Mesendoderm (in vitro differentiated cells): ENCODE measurements around the gene HUNK.

Source experiments
- DNase-seq: peaks from one replicate; pipeline ENCODE4 v3.0.0; 2013
- H2AK5ac ChIP-seq: 2 replicates; pipeline ENCODE4 v1.6.1; 2013; ENCODE audit warnings: low read length, inconsistent platforms
- H2BK120ac ChIP-seq: 2 replicates; pipeline ENCODE4 v1.6.1; 2013; ENCODE audit warnings: low read depth, mild to moderate bottlenecking, low read length, moderate library complexity, mixed read lengths
- H2BK15ac ChIP-seq: replicated peaks from 2 replicates; pipeline ENCODE4 v1.6.1; 2013; ENCODE audit warnings: low read depth, mild to moderate bottlenecking, moderate library complexity
- H2BK5ac ChIP-seq: 2 replicates; pipeline ENCODE4 v1.6.1; 2013; ENCODE audit warnings: low read length, inconsistent platforms
- H3K18ac ChIP-seq: 2 replicates; pipeline ENCODE4 v1.6.1; 2013; ENCODE audit warnings: mild to moderate bottlenecking, low read length, mixed read lengths
- H3K23ac ChIP-seq: one replicate; pipeline ENCODE4 v1.6.1; 2013; ENCODE audit warnings: low read length
- H3K27ac ChIP-seq: 2 replicates; pipeline ENCODE4 v1.5.1; 2013; ENCODE audit warnings: low read depth, mild to moderate bottlenecking, inconsistent platforms, low read length, moderate library complexity
- H3K27me3 ChIP-seq: 2 replicates; pipeline ENCODE4 v1.6.1; 2013; ENCODE audit warnings: low read length, control low read depth, mild to moderate bottlenecking, inconsistent platforms; ENCODE audit not compliant: insufficient read depth, poor library complexity
- H3K36me3 ChIP-seq: 2 replicates; pipeline ENCODE4 v1.6.1; 2013; ENCODE audit warnings: low read length, inconsistent platforms; ENCODE audit not compliant: control insufficient read depth, insufficient read depth
- H3K4ac ChIP-seq: one replicate; pipeline ENCODE4 v1.6.1; 2013; ENCODE audit warnings: low read depth, mild to moderate bottlenecking, low read length, moderate library complexity
- H3K4me1 ChIP-seq: 2 replicates; pipeline ENCODE4 v1.6.1; 2013; ENCODE audit warnings: low read depth, low read length, inconsistent platforms; ENCODE audit not compliant: control insufficient read depth
- H3K4me2 ChIP-seq: 2 replicates; pipeline ENCODE4 v1.6.1; 2013; ENCODE audit warnings: low read length
- H3K4me3 ChIP-seq: 2 replicates; pipeline ENCODE4 v1.5.1; 2013; ENCODE audit warnings: mild to moderate bottlenecking, low read length
- H3K56ac ChIP-seq: one replicate; pipeline ENCODE4 v1.6.1; 2013; ENCODE audit warnings: low read length
- H3K79me1 ChIP-seq: 2 replicates; pipeline ENCODE4 v1.6.1; 2013; ENCODE audit warnings: low read length, inconsistent platforms
- H3K79me2 ChIP-seq: 2 replicates; pipeline ENCODE4 v1.6.1; 2013; ENCODE audit warnings: mild to moderate bottlenecking, low read length; ENCODE audit not compliant: control insufficient read depth, insufficient read depth
- H3K9ac ChIP-seq: 2 replicates; pipeline ENCODE4 v1.6.1; 2013; ENCODE audit warnings: low read length, inconsistent platforms
- H4K5ac ChIP-seq: one replicate; pipeline ENCODE4 v1.6.1; 2013; ENCODE audit warnings: low read length
- H4K8ac ChIP-seq: one replicate; pipeline ENCODE4 v1.6.1; 2013; ENCODE audit warnings: low read depth, mild to moderate bottlenecking, control low read depth, low read length, moderate library complexity
- WGBS: extraction: QIAGEN DNeasy Blood & Tissue Kit; methylation state at CpG from one replicate; pipeline ENCODE4 v1.1.7; 2013; ENCODE audit warnings: low lambda C conversion rate, missing lambda C conversion rate; ENCODE audit not compliant: insufficient coverage; ENCODE audit errors: extremely low coverage; 5-methylcytosine and 5-hydroxymethylcytosine counted together

The HUNK gene

GRCh38 chr21:32009263-32009662 is 136.4 kb downstream of the HUNK start:
- no CpG with 5 or more reads among the region's 3 CpGs for WGBS
- H2AK5ac ChIP-seq, result no peak overlapping the region

GRCh38 chr21:32015461-32016139 is 142.8 kb downstream of the HUNK start:
- no peaks in the 10 kb centered on the region for H3K79me2 ChIP-seq
- no peak overlapping the region for H2BK15ac ChIP-seq
- no peak for DNase-seq
- no peak overlapping the region for H3K27ac ChIP-seq
- H3K79me1 ChIP-seq, result no peaks in the 10 kb centered on the region
- no peak overlapping the region for H2BK5ac ChIP-seq
- H3K56ac ChIP-seq, result no peak overlapping the region
- no peaks in the 10 kb centered on the region for H3K27me3 ChIP-seq
- no CpG with 5 or more reads among the region's 7 CpGs for WGBS
- no peak overlapping the region for H3K23ac ChIP-seq
- H3K4me2 ChIP-seq, result no peak overlapping the region
- no peaks in the 10 kb centered on the region for H3K4me1 ChIP-seq
- H2BK120ac ChIP-seq, result no peak overlapping the region
- no peak overlapping the region for H4K8ac ChIP-seq
- H3K4ac ChIP-seq, result no peak overlapping the region
- H3K36me3 ChIP-seq, result no peaks in the 10 kb centered on the region
- no peak overlapping the region for H3K4me3 ChIP-seq
- H2AK5ac ChIP-seq, result no peak overlapping the region
- no peak overlapping the region for H4K5ac ChIP-seq
- H3K18ac ChIP-seq, result no peak overlapping the region
- H3K9ac ChIP-seq, result no peak overlapping the region

More at GRCh38 chr21:32009263-32009662, 136.4 kb downstream of the HUNK start:
- no peak for DNase-seq
- Histone ChIP-seq H2BK15ac (no peak overlapping the region), H3K4ac (no peak overlapping the region), H3K27ac (no peak overlapping the region), H3K18ac (no peak overlapping the region), H2BK5ac (no peak overlapping the region), H2BK120ac (no peak overlapping the region), H3K79me1 (no peaks in the 10 kb centered on the region), H3K4me2 (no peak overlapping the region), H3K27me3 (no peaks in the 10 kb centered on the region), H3K4me1 (no peaks in the 10 kb centered on the region), H3K36me3 (no peaks in the 10 kb centered on the region), H3K9ac (no peak overlapping the region), H3K4me3 (no peak overlapping the region), H3K56ac (no peak overlapping the region), H3K79me2 (no peaks in the 10 kb centered on the region), H4K8ac (no peak overlapping the region), H3K23ac (no peak overlapping the region), H4K5ac (no peak overlapping the region)

- Histone ChIP-seq H3K27ac (no peak overlapping the region), H2BK5ac (no peak overlapping the region), H3K27me3 (no peaks in the 10 kb centered on the region), H2AK5ac (no peak overlapping the region), H3K36me3 (no peaks in the 10 kb centered on the region), H3K18ac (no peak overlapping the region), H2BK120ac (no peak overlapping the region), H3K4me1 (no peaks in the 10 kb centered on the region), H3K56ac (no peak overlapping the region), H3K4me2 (no peak overlapping the region), H2BK15ac (no peak overlapping the region), H4K8ac (no peak overlapping the region), H3K79me1 (no peaks in the 10 kb centered on the region), H3K79me2 (no peaks in the 10 kb centered on the region), H3K4ac (no peak overlapping the region), H3K4me3 (no peak overlapping the region), H4K5ac (no peak overlapping the region), H3K9ac (no peak overlapping the region), H3K23ac (no peak overlapping the region)
- no CpG with 5 or more reads among the region's 3 CpGs for WGBS
- no peak for DNase-seq
These were observed 145.6 kb downstream of the HUNK start for GRCh38 chr21:32018381-32018780.

- no peak overlapping the region for H4K8ac ChIP-seq
- H3K18ac ChIP-seq, result no peak overlapping the region
- no peaks in the 10 kb centered on the region for H3K79me1 ChIP-seq
- H3K79me2 ChIP-seq, result no peaks in the 10 kb centered on the region
- H3K9ac ChIP-seq, result no peak overlapping the region
- H3K56ac ChIP-seq, result no peak overlapping the region
- no peak for DNase-seq
- no peaks in the 10 kb centered on the region for H3K36me3 ChIP-seq
- H2BK120ac ChIP-seq, result no peak overlapping the region
- H3K4me1 ChIP-seq, result no peaks in the 10 kb centered on the region
- H2AK5ac ChIP-seq, result no peak overlapping the region
- H2BK5ac ChIP-seq, result no peak overlapping the region
- no peak overlapping the region for H3K4me2 ChIP-seq
- H3K4me3 ChIP-seq, result no peak overlapping the region
- H3K4ac ChIP-seq, result no peak overlapping the region
- no CpG with 5 or more reads among the region's 5 CpGs for WGBS
- no peak overlapping the region for H3K27ac ChIP-seq
- H4K5ac ChIP-seq, result no peak overlapping the region
- no peak overlapping the region for H3K23ac ChIP-seq
- H3K27me3 ChIP-seq, result no peaks in the 10 kb centered on the region
- no peak overlapping the region for H2BK15ac ChIP-seq
These were observed 147.7 kb downstream of the HUNK start for GRCh38 chr21:32020564-32020963.

- H3K18ac ChIP-seq, result no peak overlapping the region
- no peak overlapping the region for H3K4me3 ChIP-seq
- no peaks in the 10 kb centered on the region for H3K4me1 ChIP-seq
- no peak overlapping the region for H2BK120ac ChIP-seq
- no peak overlapping the region for H2BK5ac ChIP-seq
- no peak overlapping the region for H4K8ac ChIP-seq
- no peak overlapping the region for H3K56ac ChIP-seq
- H2BK15ac ChIP-seq, result no peak overlapping the region
- H3K36me3 ChIP-seq, result no peaks in the 10 kb centered on the region
- no peak overlapping the region for H3K9ac ChIP-seq
- H3K79me1 ChIP-seq, result no peaks in the 10 kb centered on the region
- H3K4ac ChIP-seq, result no peak overlapping the region
- no peak overlapping the region for H3K27ac ChIP-seq
- H3K27me3 ChIP-seq, result no peaks in the 10 kb centered on the region
- no peak overlapping the region for H3K4me2 ChIP-seq
- no peak overlapping the region for H4K5ac ChIP-seq
- no peak overlapping the region for H3K23ac ChIP-seq
- no CpG with 5 or more reads among the region's 12 CpGs for WGBS
- no peak for DNase-seq
- no peak overlapping the region for H2AK5ac ChIP-seq
- no peaks in the 10 kb centered on the region for H3K79me2 ChIP-seq
These were observed 148.6 kb downstream of the HUNK start for GRCh38 chr21:32021319-32021994.
